Heart left ventricle (tissue), 13 donors: ENCODE measurements around the gene SEMA3E.
A peak's percentile ranks its signal among the peaks of the same experiment; 100 is the strongest.

Experiments
- CTCF ChIP-seq, 12 donors: fragments of 200-600 bp; sonication (generic) in 4 of 12; IDR thresholded peaks; one replicate each; pipeline versions ENCODE4 v1.5.0 to v1.8.0; 2018 to 2022; ENCODE audit warnings: antibody characterized with exemption in 12 of 12, mild to moderate bottlenecking in 5 of 12
- POLR2A ChIP-seq, 2 donors: fragments of 450-650 bp; IDR thresholded peaks; one replicate each; pipeline ENCODE4 v1.6.1; 2017; ENCODE audit warnings: antibody characterized with exemption in 2 of 2, mild to moderate bottlenecking in 2 of 2, moderate library complexity in 2 of 2
- donor health status: ischemic (EF 13 %, LVEDD 7.1; RV severe dilation, severe dysfunction).
- donor health status: DM: no; HTN: yes; CAD: no.
- donor health status: DM: no; HTN: no; CAD: no.
- donor health status: ischemic (EF 25% LVEDD 6.9; RV normal size, moderate dysfunction).
- donor health status: ischemic (EF 25% LVEDD 5.7; RV mildly dilated, moderate dysfunction).
- donor health status: ischemic (EF 35%, LVEDD 5.7; RV mildly dilated, moderate dysfunction).
- donor health status: nonischemic (EF 11% LVEDD 7.7; RV severe dilation, severe dysfunction).
- donor health status: DM: yes; HTN: yes; CAD: no.
- donor health status: PGD.
- donor health status: ischemic (EF 29% LVEDD 5.4; RV normal size, mild dysfunction).
- donor health status: nonischemic (EF 23%, LVEDD 6.1; RV moderate dilation, normal function).

- no peak for TF ChIP-seq POLR2A (IDR thresholded peaks at IDR 0.05)
- TF ChIP-seq CTCF (IDR thresholded peaks at IDR 0.05) = peak; percentile 38 to 69 (median 56)
Measured at GRCh38 chr7:83655951-83656556, 7.1 kb upstream of the SEMA3E start.
